NT2/D1 (cell line): ENCODE data around the gene ABI3BP.

Experiments used
- DNase-seq: peaks from one replicate; pipeline ENCODE4 v3.0.0-alpha.2; 2011; ENCODE audit warnings: low read depth, low spot score
- H3K27me3 ChIP-seq: 2 replicates; pipeline ENCODE4 v1.6.0; 2011; ENCODE audit warnings: mild to moderate bottlenecking; ENCODE audit not compliant: insufficient read length, insufficient read depth
- H3K36me3 ChIP-seq: 2 replicates; pipeline ENCODE4 v1.6.1; 2011; ENCODE audit warnings: mild to moderate bottlenecking, low read length, mixed read lengths; ENCODE audit not compliant: insufficient read depth, insufficient read length
- H3K4me1 ChIP-seq: 2 replicates; pipeline ENCODE4 v1.5.1; 2011; ENCODE audit not compliant: insufficient read depth, insufficient read length
- H3K4me3 ChIP-seq: 2 replicates; pipeline ENCODE4 v1.5.1; 2011; ENCODE audit warnings: low read depth; ENCODE audit not compliant: insufficient read length
- H3K9ac ChIP-seq: 2 replicates; pipeline ENCODE4 v1.6.0; 2011; ENCODE audit warnings: low read depth; ENCODE audit not compliant: insufficient read length
- H3K9me3 ChIP-seq: 2 replicates; pipeline ENCODE4 v1.5.1; 2011; ENCODE audit warnings: mild to moderate bottlenecking, low read length; ENCODE audit not compliant: insufficient read depth
- SUZ12 ChIP-seq: IDR thresholded peaks from 2 replicates; pipeline ENCODE4 v1.6.1; 2011; ENCODE audit not compliant: insufficient read length, insufficient read depth; ENCODE audit errors: extremely low read depth
- YY1 ChIP-seq: IDR thresholded peaks from 2 replicates; pipeline ENCODE4 v1.6.1; 2011; ENCODE audit not compliant: insufficient read length, insufficient read depth
- ZNF274 ChIP-seq: IDR thresholded peaks from 2 replicates; pipeline ENCODE4 v1.6.1; 2011; ENCODE audit warnings: mild to moderate bottlenecking, low read depth, low read length

The ABI3BP gene

DNA sequence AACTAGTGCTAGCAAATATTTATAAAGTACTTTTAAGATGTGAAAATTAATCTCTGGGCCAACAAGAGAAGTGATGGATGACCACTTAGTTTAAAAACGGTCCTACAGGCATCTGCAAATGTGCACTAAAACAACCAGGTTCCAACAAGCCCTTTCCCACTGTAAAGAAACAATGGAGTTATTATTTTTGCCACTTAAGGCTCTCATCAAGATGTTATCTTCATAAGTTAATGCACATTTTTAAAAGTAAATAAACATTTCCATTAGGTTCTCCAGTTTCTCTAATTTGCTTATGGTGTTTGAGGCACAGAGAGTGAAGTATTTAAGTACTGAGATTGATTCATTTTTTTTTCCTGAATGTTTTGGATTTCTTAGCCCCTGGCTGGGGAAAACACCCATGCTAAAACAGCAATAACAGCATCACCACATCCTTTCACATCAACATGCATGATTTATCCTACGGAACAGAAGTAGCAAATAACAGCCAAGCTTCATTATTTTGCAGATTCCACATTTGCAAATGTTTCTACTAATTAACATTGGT lies 20.8 kb downstream of the ABI3BP start:
- Histone ChIP-seq H3K4me3 (no peak overlapping the region), H3K9ac (no peak overlapping the region), H3K4me1 (no peaks in the 10 kb centered on the region), H3K9me3 (no peaks in the 10 kb centered on the region), H3K27me3 (no peaks in the 10 kb centered on the region), H3K36me3 (no peaks in the 10 kb centered on the region)
- DNase-seq: no peak
- TF ChIP-seq SUZ12 (no peak), ZNF274 (no peak), YY1 (no peak)

DNA sequence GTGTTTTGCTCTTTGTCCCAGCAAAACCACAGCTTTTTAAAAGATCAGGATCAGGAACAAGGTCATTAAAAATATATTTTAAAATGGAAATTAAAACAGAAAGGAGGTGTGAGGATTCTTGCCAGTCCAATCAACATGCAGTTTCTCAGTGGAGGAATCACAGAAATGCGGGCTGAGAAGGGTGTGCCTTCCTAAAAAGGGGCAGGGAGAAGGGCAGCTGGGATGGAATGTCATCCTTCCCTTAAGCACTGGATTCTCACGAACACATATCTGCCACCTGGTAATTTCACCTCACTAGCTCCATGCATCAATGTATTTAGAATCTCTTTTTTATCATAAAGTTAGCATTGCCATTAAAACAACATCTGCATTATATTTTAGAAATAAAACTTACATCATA lies 21.4 kb downstream of the ABI3BP start:
- Histone ChIP-seq H3K27me3 (no peaks in the 10 kb centered on the region), H3K9me3 (no peaks in the 10 kb centered on the region), H3K4me1 (no peaks in the 10 kb centered on the region), H3K4me3 (no peak overlapping the region), H3K9ac (no peak overlapping the region), H3K36me3 (no peaks in the 10 kb centered on the region)
- no peak for DNase-seq
- TF ChIP-seq ZNF274 (no peak), SUZ12 (no peak), YY1 (no peak)

DNA sequence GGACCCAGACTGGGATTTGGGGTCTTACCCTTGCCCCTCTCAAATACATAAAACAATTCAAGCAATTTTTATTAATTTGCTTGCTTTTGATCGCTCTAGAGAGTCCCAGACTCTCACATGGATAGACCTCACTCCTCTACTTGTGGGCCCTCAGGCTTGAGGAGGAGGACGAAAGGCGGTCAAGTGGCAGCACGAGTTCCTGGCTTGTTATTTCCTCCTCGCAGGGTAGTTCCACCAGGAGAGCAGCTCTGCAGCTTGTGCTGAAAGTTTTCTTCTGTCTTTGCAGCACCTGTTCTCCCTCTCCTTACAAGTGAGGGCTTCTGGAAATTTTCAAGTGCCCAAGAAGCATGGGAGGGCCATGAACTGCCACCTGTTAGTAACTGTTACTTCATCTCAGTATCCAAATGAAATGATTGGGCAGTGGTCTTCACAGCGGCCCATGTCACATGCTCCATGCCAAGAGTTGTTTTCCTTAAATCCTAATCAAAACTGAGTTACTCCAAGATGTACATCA lies 22.7 kb downstream of the ABI3BP start:
- no peaks in the 10 kb centered on the region for H3K27me3 ChIP-seq
- TF ChIP-seq YY1: no peak
- TF ChIP-seq SUZ12: no peak
- no peak for TF ChIP-seq ZNF274
- H3K36me3 ChIP-seq: no peaks in the 10 kb centered on the region
- H3K9ac ChIP-seq: no peak overlapping the region
- DNase-seq: no peak
- H3K4me1 ChIP-seq: no peaks in the 10 kb centered on the region
- H3K9me3 ChIP-seq: no peaks in the 10 kb centered on the region
- H3K4me3 ChIP-seq: no peak overlapping the region

DNA sequence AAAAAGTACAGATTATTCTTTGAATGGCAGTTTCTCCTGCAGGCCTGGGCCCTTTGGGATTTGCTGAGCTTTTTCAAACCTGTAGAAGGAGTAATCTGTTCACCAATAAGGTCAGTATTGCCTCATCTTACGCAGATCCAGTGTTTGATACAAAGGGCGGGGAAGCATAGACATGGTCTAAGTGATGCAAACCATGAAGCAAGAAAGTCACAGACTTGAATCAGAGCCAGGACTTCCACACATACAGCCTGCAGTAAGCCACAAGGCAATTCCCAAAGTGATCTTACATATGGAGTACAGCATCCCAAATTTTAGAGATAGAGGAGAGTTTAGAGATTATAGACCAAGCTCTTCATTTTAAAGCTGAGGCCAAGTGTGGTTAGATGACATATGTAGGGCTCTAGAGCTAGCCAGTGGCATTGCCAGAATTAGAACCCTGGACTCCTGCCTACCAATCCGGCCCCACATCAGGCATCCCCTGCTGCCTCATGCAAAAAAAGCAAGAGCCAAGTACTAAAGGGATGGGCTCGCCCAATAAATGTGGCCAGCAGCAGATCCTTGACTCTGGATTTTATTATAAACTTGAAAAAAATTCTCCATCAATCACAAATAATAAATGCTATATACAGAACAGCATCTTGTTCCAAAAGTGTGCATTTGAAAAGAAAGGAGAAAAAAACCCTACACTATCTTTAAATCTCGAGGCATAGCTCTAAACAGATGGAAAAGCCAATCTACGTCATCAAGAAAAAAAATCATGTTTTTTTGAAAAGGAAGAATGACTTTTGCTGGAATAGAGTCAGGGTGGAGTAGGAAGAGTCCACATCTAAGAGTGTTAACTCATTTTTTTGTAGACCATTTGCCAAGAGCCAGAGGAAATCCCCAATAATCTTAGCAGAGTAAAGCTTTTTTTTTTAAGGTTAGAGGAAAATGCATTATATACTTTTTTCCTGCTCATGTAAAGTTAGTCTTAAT lies 24.0 kb downstream of the ABI3BP start:
- Histone ChIP-seq H3K9me3 (no peaks in the 10 kb centered on the region), H3K4me1 (no peaks in the 10 kb centered on the region), H3K4me3 (no peak overlapping the region), H3K27me3 (no peaks in the 10 kb centered on the region), H3K36me3 (no peaks in the 10 kb centered on the region), H3K9ac (no peak overlapping the region)
- DNase-seq: no peak
- TF ChIP-seq YY1: no peak
- no peak for TF ChIP-seq SUZ12
- TF ChIP-seq ZNF274: no peak

DNA sequence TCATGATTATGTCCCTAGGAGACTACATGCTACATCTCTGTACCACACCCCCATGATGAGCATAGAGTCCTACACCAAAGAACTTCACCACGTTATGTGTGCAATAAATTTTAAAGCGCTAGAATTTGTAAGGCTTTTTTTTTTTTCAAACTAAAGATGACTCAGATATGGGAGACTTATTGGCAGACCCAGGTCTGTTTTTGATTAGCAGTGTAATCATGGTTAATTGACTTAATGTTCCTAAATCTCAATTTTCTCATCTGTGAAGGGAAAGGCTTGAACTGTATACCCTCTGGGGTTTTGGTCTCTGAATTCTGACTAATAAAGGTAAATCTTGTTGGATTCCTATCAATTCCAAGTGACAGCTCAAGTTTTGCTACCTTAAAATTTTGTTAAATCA lies 26.4 kb downstream of the ABI3BP start:
- Histone ChIP-seq H3K4me3 (no peak overlapping the region), H3K9ac (no peak overlapping the region), H3K27me3 (no peaks in the 10 kb centered on the region), H3K36me3 (no peaks in the 10 kb centered on the region), H3K9me3 (no peaks in the 10 kb centered on the region), H3K4me1 (no peaks in the 10 kb centered on the region)
- no peak for DNase-seq
- no peak for TF ChIP-seq ZNF274
- TF ChIP-seq YY1: no peak
- TF ChIP-seq SUZ12: no peak

DNA sequence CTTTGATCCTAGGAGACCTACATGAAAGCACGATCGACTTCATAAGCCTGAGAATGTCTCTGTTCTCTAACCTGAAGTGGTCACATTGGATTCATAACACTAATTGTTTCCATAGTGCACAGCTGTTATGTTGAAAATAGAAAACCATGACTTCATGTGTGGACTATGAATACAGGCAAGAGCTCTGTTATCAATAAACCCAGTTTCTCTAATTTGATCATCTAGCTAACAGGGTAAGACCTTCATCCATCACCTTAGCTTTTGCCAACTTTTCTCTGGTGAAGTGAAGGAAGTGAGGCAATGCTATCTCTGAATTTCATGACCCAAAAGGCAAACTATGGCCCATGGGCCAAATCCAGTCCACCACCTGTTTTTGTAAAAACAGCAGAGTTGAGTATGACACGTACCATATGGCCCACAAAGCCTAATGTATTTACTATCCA lies 27.2 kb downstream of the ABI3BP start:
- Histone ChIP-seq H3K9me3 (no peaks in the 10 kb centered on the region), H3K9ac (no peak overlapping the region), H3K27me3 (no peaks in the 10 kb centered on the region), H3K4me1 (no peaks in the 10 kb centered on the region), H3K4me3 (no peak overlapping the region), H3K36me3 (no peaks in the 10 kb centered on the region)
- no peak for TF ChIP-seq YY1
- TF ChIP-seq ZNF274: no peak
- no peak for TF ChIP-seq SUZ12
- no peak for DNase-seq

DNA sequence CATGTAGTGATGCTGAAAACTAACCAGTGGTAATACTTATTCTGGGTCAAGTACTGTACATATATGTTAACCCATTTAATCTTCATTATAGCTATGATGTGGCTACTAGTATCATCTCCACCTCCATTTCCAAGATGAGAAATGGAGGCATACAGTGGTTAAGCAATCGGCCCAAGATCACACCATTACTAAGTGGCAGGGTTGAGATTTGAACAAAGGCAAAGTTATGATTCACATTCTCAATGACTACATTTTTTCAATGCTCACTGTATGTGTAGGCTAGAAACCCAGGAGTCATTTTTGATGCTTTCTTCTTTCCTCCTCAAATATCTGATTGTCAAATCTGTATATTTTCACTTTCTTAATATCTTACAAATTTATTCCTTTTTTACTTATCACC lies 30.2 kb downstream of the ABI3BP start:
- TF ChIP-seq SUZ12: no peak
- no peak for TF ChIP-seq ZNF274
- no peak for TF ChIP-seq YY1
- no peak for DNase-seq
- H3K27me3 ChIP-seq: no peaks in the 10 kb centered on the region
- no peak overlapping the region for H3K9ac ChIP-seq
- H3K9me3 ChIP-seq: peaks cover 7% of the 10 kb centered on the region
- no peak overlapping the region for H3K4me3 ChIP-seq
- no peaks in the 10 kb centered on the region for H3K4me1 ChIP-seq
- H3K36me3 ChIP-seq: no peaks in the 10 kb centered on the region
